Progenitor cell of endocrine pancreas (in vitro differentiated cells): ENCODE data around the gene LRBA. TPM values are rescaled to one million over a fixed set of nuclear protein-coding genes. Genes with fewer than 3 reads are reported as not detected.

Experiments
- DNase-seq: peaks from one replicate; pipeline ENCODE4 v3.0.0; 2021; ENCODE audit warnings: low spot score; ENCODE audit not compliant: unreplicated experiment
- H3K27ac Mint-ChIP-seq: 2 replicates; pipeline ENCODE4 v1.8.0; 2021; ENCODE audit warnings: mild to moderate bottlenecking, moderate library complexity, mixed read lengths
- H3K27me3 Mint-ChIP-seq: 2 replicates; pipeline ENCODE4 v1.8.0; 2021; ENCODE audit warnings: mixed read lengths
- H3K36me3 Mint-ChIP-seq: 2 replicates; pipeline ENCODE4 v1.8.0; 2022; ENCODE audit warnings: mixed read lengths; ENCODE audit not compliant: insufficient read depth
- H3K4me1 Mint-ChIP-seq: 2 replicates; pipeline ENCODE4 v1.8.0; 2021; ENCODE audit warnings: low read depth, mixed read lengths
- H3K4me3 Mint-ChIP-seq: 2 replicates; pipeline ENCODE4 v1.8.0; 2021; ENCODE audit warnings: low read depth, mild to moderate bottlenecking, moderate library complexity, mixed read lengths
- H3K9me3 Mint-ChIP-seq: 2 replicates; pipeline ENCODE4 v1.8.0; 2021; ENCODE audit warnings: low read depth, mixed read lengths
- CTCF ChIP-seq: fragments of 200-600 bp; sonication (generic); IDR thresholded peaks from one replicate; pipeline ENCODE4 v1.5.0; 2021; ENCODE audit warnings: antibody characterized with exemption, mild to moderate bottlenecking; ENCODE audit not compliant: unreplicated experiment
- total RNA-seq: library from RNA; stranded (reverse); gene quantifications from 2 replicates; pipeline ENCODE4 v1.2.1, GENCODE V29; 2021

The LRBA gene
- total RNA-seq, 1 donor from 2014 or later, result 95.2 TPM

- Mint-ChIP-seq H3K9me3 (no peaks in the 10 kb centered on the region), H3K4me1 (peaks cover 36% of the 10 kb centered on the region), H3K27me3 (peaks cover 78% of the 10 kb centered on the region), H3K27ac (no peak overlapping the region), H3K36me3 (peaks cover 2% of the 10 kb centered on the region), H3K4me3 (no peak overlapping the region)
- no peak for DNase-seq
- no peak for TF ChIP-seq CTCF
These were observed 434.0 kb downstream of the LRBA start for GRCh38 chr4:150581056-150581605.

GRCh38 chr4:150580306-150580705 lies 434.8 kb downstream of the LRBA start:
- no peak for TF ChIP-seq CTCF
- Mint-ChIP-seq H3K4me3 (peak overlapping the region; percentile 58), H3K27me3 (peaks cover 70% of the 10 kb centered on the region), H3K4me1 (peaks cover 36% of the 10 kb centered on the region), H3K9me3 (no peaks in the 10 kb centered on the region), H3K36me3 (no peaks in the 10 kb centered on the region), H3K27ac (no peak overlapping the region)
- DNase-seq, result no peak

- TF ChIP-seq CTCF, result no peak
- no peak for DNase-seq
- Mint-ChIP-seq H3K36me3 (no peaks in the 10 kb centered on the region), H3K9me3 (no peaks in the 10 kb centered on the region), H3K27me3 (peaks cover 66% of the 10 kb centered on the region), H3K4me3 (peak overlapping the region; percentile 58), H3K4me1 (peaks cover 38% of the 10 kb centered on the region), H3K27ac (no peak overlapping the region)
These were observed 435.4 kb downstream of the LRBA start for GRCh38 chr4:150579551-150580234.

GRCh38 chr4:150578745-150579501 lies 436.2 kb downstream of the LRBA start:
- H3K4me1 Mint-ChIP-seq, result peaks cover 36% of the 10 kb centered on the region
- no peak overlapping the region for H3K27ac Mint-ChIP-seq
- DNase-seq, result no peak
- no peaks in the 10 kb centered on the region for H3K36me3 Mint-ChIP-seq
- peaks cover 58% of the 10 kb centered on the region for H3K27me3 Mint-ChIP-seq
- H3K9me3 Mint-ChIP-seq, result no peaks in the 10 kb centered on the region
- TF ChIP-seq CTCF, result no peak
- H3K4me3 Mint-ChIP-seq, result peak overlapping the region; percentile 58

- no peak for TF ChIP-seq CTCF
- Mint-ChIP-seq H3K4me1 (peaks cover 32% of the 10 kb centered on the region), H3K27ac (no peak overlapping the region), H3K9me3 (no peaks in the 10 kb centered on the region), H3K27me3 (peaks cover 47% of the 10 kb centered on the region), H3K36me3 (no peaks in the 10 kb centered on the region), H3K4me3 (no peak overlapping the region)
- no peak for DNase-seq
These were observed 437.3 kb downstream of the LRBA start for GRCh38 chr4:150577796-150578195.
